H1 (cell line): ENCODE results near the gene CACFD1. TPM values are rescaled to one million over a fixed set of nuclear protein-coding genes. Genes with fewer than 3 reads are reported as not detected.

Experiments
- JUN ChIP-seq: IDR thresholded peaks from 2 replicates; pipeline ENCODE4 v1.6.1; 2011; ENCODE audit warnings: low read depth, mild to moderate bottlenecking, improper control_type of control experiment, low read length
- SRF ChIP-seq: IDR thresholded peaks from 2 replicates; pipeline ENCODE4 v1.6.1; 2011; ENCODE audit warnings: mild to moderate bottlenecking, low read depth, low read length, moderate library complexity
- polyA plus RNA-seq, 7 experiments: library from polyadenylated mRNA; depleted of rRNA in 3 of 7; stranded (reverse) in 5 of 7; unstranded in 2 of 7; fragments of >200 nt in 5 of 7; fragments of 200-250 nt in 2 of 7; gene quantifications; 1 replicate in 5 of 7; 2 replicates in 1 of 7; 4 replicates in 1 of 7; pipeline versions ENCODE4 v1.2.1 to v1.2.3, GENCODE V29; 2011 to 2013; ENCODE audit warnings: missing spikeins in 2 of 7, mixed read lengths in 2 of 7
- total RNA-seq: library from RNA; stranded (reverse); fragmentation: NEBNext Ultra II Directional; extraction: Animal tissue kit (Norgen Biotek cat#: 25700); gene quantifications from 2 replicates; pipeline ENCODE4 v1.2.1, GENCODE V29; 2021

Gene CACFD1
- total and polyA plus RNA-seq, 2 of the 8 experiments (the other 6 are each of a cell fraction or from before 2014, with no cell fraction given) = 13.4 to 15.5 TPM

GRCh38 chr9:133514460-133515239 lies 54.9 kb downstream of the CACFD1 start (continued):
- no peak for TF ChIP-seq JUN
- TF ChIP-seq SRF = no peak
